ENCODE data around the gene TOR1AIP2.
"Not testable (repeated sequence)": the region's sequence is repeated elsewhere in the genome, so short reads cannot be mapped to it uniquely, and the experiment has no call there.

TOR1AIP2 gene

DNA sequence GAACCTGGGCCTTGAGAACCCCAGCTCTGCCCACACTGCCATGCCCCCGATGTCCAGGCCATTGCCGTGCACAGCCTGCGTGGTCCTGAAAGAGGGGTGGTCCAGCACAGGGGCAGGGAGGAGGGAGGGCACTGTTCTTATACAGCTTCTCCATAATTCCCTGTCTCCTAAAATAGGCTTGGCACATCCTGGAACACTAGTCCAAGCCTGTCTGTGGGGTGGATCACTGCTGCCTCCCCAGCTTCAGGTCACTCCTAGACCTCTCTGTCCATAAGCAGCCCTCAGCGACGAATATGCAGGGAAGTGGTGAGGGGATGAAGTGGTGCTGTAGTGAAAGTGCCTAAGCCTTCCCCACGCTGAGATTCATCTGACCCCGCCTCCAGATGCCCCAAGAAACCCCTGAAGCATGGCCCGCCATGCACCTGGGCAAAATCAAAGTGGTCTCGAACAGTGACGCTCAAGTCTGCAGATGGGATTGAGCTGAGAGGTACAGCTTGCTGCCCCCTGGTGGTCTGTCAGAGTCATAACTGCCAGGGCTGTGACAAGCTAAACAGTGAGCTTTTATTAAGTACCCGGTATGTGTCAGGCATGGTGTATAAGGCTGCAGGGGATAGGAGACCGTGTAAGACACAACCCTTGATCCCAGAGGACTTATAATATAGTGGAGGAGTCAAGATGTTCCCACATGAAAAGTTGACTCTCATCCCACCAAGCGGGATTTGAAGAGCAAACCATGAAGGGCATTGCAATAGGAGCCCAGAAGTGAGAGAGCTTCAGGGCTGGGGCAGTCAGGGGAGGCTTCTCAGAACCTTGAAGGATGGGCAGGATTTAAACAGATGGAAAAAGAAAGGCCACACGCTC, 67.9 kb downstream of the TOR1AIP2 start:
- peak; percentile 57 for DNase-seq (ENCODE audit: insufficient read length, low spot score)
- peak; percentile 92 for FAIRE-seq

DNA sequence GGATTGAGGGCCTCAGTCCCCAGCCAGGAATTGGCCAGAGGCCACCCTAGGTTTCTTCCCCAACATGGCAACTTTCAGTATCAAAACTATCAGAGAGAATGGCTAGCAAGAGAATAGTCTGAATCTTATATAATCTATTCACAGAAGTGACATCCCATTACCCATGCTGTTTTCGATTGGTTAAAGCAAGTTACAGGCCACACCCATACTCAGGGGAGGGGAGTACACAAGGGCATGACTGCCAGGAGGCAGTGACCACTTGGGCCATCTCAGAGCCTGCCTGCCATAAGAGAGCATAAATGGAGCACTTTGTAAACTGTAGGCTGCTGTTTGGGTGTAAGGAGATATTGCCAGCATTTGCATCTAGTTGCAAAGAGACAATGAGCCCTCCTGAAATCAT, 69.1 kb downstream of the TOR1AIP2 start:
- DNase-seq (ENCODE audit: insufficient read length, low spot score), result no peak
- FAIRE-seq, result no peak

DNA sequence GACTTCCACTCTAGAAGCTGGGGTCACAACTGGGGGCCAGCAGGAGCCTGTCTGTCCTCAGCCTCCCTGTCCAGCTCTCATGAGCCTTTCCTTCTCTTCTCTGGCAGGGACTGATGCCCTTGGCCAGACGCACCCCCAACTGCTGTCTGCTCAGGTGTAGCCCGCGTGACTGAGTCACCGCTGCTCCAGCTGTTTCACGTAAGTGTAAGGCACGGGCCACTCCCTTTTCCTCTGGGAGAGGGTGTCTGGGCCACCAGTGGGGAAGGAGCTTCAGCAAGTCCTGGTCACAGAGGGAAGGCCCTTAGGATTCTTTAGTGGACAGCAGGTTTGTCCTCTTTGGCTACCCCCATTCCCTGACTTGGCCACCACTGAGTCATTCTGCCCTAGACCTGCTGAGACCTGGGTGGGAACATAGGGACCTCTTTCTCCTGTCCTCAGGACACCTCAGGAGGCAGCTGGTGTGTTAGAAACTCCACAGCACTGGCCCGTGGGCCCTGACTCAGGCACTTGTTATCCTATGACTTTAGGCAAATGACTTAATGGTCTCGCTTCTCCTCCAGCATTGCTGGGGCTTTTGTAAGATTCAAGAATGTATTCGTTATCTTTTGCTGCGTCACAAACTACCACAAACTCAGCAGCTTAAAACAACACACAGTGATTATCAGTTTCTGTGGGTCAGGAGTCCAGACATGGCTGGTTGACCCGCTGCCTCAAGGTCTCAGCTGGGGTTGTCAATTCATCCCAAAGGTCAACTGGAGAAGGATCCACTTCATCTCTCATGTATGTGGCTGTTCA, 69.7 kb downstream of the TOR1AIP2 start:
- FAIRE-seq (no peak), DNase-seq (ENCODE audit: insufficient read length, low spot score) (no peak)

DNA sequence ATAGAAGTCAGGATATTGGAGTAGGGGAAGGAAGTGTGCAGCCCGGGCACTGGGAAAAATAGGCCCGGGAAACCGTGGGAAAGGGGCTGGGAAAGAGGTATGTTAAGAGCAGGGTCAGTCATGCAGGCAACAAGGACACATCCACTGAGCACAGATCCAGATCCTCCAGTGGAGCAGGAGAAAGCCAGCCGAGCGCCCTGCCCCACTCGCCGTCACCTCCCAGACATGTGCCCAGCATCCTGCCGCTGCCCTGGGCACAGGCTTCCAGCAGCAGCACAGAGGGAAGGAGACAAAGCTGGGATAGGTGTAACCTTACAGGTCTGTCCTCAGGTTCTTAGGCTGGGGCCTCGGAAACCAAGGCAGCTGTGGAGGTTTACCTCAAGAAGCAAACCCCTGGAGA, 70.3 kb downstream of the TOR1AIP2 start:
- FAIRE-seq (no peak), DNase-seq (ENCODE audit: insufficient read length, low spot score) (no peak)

DNA sequence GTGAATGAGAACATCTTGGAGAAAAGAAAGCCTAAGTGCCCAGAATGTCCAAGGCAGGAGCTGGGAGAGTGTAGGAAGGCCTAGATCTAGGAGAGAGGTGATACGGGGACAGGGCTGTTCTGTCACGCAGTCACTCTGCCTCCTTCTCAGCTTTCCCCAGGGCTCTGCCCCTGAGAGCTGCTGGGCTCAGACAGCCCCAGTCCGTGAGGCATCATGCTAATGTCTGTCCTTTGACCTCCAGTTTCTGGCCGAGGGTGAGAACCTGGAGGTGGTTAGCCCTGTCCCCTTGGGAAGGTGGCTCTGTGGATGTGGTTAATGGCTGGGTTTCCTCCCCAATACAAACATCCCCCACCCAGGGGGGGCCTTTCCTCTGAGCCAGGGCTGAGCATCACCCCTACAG, 71.3 kb downstream of the TOR1AIP2 start:
- DNase-seq (ENCODE audit: insufficient read length, low spot score) (no peak), FAIRE-seq (no peak)

DNA sequence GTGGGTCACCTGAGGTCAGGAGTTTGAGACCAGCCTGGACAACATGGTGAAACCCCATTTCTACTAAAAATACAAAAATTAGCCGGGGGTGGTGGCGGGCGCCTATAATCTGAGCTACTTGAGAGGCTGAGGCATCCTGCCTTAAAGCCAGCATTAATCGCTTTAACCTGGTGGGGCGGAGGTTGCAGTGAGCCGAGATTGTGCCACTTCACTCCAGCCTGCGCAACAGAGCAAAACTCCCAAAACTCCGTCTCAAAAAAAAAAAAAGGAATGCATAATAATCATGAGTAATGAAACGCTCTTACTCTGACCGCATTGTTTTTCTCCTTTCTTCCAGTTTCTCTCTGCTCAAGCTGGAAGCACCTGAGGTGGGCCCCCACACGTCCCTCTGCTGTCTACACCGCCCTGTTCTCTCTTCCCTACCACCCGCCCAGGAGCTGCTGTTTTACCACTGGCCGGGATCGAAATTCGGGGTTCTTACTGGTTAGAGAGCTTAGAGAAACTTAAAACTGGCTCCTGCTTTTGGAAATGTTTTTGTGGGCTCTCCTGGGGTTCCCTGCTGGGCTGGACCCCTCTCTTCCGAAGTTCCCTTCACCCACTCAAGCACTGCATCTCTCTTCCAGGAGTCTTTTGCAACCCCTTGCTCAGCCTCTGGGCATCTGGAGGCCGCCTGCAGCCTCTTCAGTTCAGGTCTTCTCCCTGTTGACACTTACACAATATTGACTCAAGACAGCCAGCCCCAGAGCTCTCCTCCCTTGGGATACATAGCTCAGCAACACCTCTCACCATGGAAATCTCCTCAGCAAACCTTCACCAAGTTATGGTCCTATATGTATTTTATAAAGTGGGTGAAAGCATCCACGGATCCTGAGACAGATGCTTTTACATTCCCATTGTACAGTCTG, 72.1 kb downstream of the TOR1AIP2 start:
- no peak for FAIRE-seq
- no peak for DNase-seq (ENCODE audit: insufficient read length, low spot score)

DNA sequence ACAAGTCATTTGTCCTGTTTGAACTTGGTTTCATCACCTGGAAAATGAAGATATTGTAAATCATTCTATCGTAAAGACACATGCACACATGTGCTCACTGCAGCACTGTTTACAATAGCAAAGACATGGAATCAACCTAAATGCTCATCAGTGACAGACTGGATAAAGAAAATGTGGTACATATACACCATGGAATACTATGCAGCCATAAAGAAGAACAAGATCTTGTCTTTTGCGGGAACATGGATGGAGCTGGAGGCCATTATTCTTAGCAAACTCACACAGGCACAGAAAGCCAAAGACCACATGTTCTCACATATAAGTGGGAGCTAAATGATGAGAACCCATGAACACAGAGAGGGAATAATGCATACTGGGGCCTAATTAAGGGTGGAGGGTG, 73.2 kb downstream of the TOR1AIP2 start:
- not testable (repeated sequence) for FAIRE-seq; DNase-seq (ENCODE audit: insufficient read length, low spot score)

DNA sequence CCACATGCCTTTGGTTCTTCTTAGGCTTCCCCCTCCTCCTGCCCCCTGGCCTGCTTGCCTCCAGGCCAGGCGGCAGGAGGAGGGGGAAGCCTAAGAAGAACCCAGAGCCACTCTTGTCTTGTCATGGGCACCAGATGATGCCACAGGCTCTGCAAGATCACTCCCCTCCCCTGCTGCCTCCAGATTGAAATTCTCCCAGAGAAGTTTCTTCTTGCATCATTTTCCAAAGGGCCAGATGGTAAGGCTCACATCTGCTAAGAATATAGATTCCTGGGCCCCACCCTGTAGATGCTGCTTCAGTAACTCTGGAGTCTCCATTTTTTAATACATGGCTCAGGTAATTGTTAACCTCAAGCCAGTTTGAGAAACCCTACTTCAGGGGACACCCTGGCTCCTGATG, 73.7 kb downstream of the TOR1AIP2 start:
- FAIRE-seq (no peak), DNase-seq (ENCODE audit: insufficient read length, low spot score) (no peak)

DNA sequence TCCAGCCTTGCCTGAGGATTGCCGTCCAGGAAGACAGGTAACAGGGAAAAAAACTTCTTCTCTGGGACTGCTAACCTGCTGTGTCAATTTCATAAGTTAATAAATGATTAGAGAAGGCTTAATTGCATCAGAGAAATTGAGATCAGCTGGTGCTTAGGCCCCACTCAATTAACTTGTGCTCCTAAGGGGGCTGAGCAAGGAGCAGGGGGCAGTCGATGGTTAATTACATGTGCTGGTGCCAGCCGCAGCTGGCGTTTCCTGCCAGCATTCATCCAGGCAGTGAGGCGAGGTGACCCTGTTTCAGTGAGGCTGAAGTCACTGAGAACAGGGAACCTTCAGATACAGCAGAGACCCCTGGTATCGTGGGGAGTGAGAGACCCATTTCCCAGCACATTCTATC, 74.5 kb downstream of the TOR1AIP2 start:
- FAIRE-seq (no peak), DNase-seq (ENCODE audit: insufficient read length, low spot score) (no peak)

DNA sequence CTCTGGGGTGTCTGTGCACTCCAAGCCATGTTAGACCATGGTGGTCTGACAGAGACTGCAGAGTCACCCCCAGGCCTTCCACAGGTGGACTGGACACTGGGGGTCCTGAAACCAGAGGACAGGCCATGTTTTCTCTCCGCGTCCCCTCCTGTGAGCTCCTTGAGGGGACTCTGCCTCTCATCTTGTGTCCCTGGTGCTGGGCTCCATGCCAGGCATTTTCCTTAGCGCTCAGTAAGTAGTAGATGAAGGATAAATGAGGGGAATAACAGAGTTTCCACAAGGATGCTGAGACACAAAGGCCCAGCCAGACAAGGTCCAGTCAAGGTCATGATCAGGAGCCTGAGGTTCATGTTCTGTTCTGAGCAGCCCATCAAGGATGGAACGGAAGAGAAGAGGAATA, 77.1 kb downstream of the TOR1AIP2 start:
- FAIRE-seq (no peak), DNase-seq (ENCODE audit: insufficient read length, low spot score) (no peak)

DNA sequence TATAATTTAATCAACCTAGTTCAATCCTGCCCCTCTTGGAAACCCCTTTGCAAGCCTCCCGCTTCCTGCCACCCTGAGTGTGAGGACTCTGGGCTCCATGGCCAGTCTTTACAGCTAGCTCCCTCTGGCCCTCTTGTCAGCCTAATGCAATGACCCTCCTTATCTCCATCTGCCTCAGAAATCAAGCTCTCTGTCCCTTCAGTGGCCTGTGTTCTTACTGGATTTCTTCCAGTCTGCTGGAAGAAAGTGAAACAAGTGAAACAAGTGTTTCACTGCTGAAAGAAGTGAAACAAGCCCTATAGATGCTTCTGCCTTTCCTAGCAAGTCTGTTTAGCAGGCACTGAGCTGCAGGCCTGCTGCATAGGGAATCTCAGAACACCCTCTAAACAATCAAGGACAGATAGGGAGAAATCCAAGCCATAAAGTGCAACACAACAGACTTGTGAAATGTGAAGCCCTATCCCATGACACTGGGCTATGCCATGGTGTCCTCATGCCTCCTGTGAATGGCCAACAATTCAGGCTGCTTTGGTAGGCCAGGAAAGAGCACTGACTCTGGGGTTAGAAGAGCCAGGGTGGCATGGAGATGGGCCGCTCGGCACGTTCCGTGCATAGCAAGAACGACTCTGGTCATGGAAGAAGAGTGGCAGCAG, 78.6 kb downstream of the TOR1AIP2 start:
- DNase-seq (ENCODE audit: insufficient read length, low spot score), result no peak
- no peak for FAIRE-seq

DNA sequence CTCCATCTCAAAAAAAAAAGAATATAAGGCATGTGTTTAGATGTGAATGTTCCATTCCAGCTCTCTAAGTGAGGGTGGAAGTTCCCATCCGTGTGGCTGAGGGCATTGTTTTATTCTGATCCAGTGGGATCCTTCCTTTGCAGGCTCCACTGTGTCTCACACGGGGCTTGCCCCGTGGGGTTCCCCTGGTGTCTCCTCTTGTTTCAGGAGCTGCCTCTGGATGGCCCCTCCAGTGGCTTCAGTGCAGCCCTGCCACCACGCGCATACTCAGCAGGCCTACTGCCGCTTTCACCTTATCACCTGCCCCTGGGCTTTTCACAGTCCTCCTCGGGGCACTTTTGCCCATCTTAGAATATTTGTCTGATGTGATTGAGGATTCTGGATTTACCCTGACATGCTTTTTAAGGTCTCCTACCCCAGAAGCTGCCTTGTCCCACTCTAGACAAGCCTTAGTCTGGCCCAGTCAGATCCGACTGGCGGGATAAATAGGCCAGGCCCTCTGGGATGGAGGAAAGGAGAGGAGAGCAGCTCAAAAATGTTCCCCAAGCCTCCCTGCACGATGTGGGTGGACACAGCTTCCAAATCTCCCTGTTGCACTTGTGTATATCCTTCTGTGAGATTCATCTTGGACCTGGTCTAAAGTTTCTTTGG, 79.3 kb downstream of the TOR1AIP2 start:
- FAIRE-seq, result no peak
- DNase-seq (ENCODE audit: insufficient read length, low spot score), result no peak

DNA sequence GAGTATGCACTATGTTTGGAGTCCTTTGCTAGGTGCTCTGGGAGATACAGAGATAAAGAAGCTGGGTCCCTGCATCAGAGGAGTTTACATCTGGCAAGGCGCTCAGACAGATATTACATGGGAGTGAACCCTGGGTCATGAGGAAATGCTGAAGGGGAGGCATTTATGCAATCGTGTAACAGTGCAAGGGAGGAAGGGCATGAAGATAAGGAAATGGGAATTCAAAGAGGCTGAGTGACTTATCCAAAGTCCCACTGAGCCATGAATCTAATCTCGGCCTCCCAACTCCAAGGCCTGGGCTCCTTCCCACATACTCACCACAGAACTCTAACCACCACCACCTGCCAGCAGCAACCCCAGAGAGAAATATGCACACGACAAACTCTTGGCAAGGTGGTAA, 82.9 kb downstream of the TOR1AIP2 start:
- DNase-seq (ENCODE audit: insufficient read length, low spot score) (no peak), FAIRE-seq (no peak)

DNA sequence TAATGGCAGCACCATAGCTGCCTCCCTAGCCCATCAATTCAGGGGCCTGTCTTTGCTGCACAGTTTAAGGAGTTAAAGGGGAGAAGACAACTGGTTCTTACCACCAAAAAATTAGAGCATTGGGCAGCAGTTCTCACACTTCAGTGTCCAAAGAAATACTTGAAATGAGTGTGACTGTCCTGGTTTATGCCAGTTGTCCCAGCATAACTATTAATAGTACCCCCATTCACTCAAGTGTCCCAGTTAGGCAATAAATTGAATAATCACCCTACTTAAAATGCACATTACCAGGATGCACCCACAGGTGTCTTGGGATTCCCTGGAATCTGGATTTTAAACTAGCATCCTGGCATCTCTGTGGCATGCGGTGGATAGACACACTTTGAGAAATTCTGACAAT, 83.5 kb downstream of the TOR1AIP2 start:
- FAIRE-seq, result no peak

DNA sequence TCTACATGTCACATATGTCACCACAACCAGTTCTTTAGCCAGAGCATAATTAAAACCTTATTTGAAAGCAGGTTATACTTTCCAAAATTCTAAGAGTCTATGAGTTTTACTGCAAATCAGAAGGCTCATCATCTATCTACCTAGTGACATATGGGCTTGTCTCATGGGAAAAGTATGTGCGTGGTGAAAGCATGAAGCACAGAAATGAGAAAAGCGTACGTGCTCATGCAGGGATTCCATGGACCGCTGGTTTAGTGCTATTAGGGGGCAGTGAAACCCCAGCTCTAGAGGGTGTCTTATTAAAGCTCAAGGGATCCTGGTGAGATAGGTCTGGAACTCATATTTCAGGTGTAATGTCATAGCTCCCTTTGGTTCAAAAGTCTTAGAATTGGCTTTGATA, 84.3 kb downstream of the TOR1AIP2 start:
- DNase-seq (ENCODE audit: insufficient read length, low spot score) (no peak), FAIRE-seq (no peak)

More for the DNA sequence above, 83.5 kb downstream of the TOR1AIP2 start:
- no peak for DNase-seq (ENCODE audit: insufficient read length, low spot score)
